Mammary epithelial cell (primary cell): ENCODE data around the gene TTC3.

ENCODE experiments used
- CTCF ChIP-seq, 2 donors: IDR thresholded peaks in 1 of 2; conservative IDR thresholded peaks in 1 of 2; 2 replicates each; pipeline ENCODE4 v1.5.1; 2011 to 2012; ENCODE audit warnings: inconsistent platforms in 2 of 2, low read length in 2 of 2, mild to moderate bottlenecking in 2 of 2, control low read depth in 1 of 2, low read depth in 1 of 2; ENCODE audit not compliant: insufficient read depth in 1 of 2; ENCODE audit errors: extremely low read depth in 1 of 2
- EZH2 ChIP-seq: IDR thresholded peaks from 2 replicates; pipeline ENCODE4 v1.6.1; 2012; ENCODE audit warnings: low read length, inconsistent platforms, borderline replicate concordance

- no peak for TF ChIP-seq CTCF (conservative IDR thresholded peaks at IDR 0.05 in 1 of 2, IDR thresholded peaks at IDR 0.05 in 1 of 2; ENCODE audit: extremely low read depth in 1 of 2, insufficient read depth in 1 of 2, low read depth in 1 of 2, low read length in 2 of 2)
- no peak for TF ChIP-seq EZH2
Observed at GRCh38 chr21:37130971-37131370, 57.9 kb downstream of the TTC3 start.
